Measurements from ENCODE around the gene CASP5. TPM values are rescaled to one million over a fixed set of nuclear protein-coding genes. Genes with fewer than 3 reads are reported as not detected.

Gene CASP5
- total RNA-seq, result not detected in 2 replicates

GRCh38 chr11:105023003-105023402, at the start of gene CASP5:
Gene CASP5 (minus strand): TSS chr11:105023168. CDS start chr11:105023136, 32 bp downstream.

GRCh38 chr11:105044557-105045524, 21.9 kb upstream of the CASP5 start, which contains the start of gene CARD16:
Gene CARD16 (minus strand): TSS chr11:105045335. CDS start chr11:105045297, 38 bp downstream.

GRCh38 chr11:105034813-105035620, 12.0 kb upstream of the CASP5 start, which contains the start of gene CASP1:
Gene CASP1 (minus strand): TSS chr11:105035144. CDS start chr11:105035113, 31 bp downstream.

GRCh38 chr11:104968355-104968855, 54.6 kb downstream of the CASP5 start, which contains the start of gene CASP4:
Gene CASP4 (minus strand): TSS chr11:104968574. CDS start chr11:104968525, 49 bp downstream.

Other genes with a start within 250 kb of the CASP5 start
- gene CASP12, start 124.7 kb downstream of the CASP5 start, total RNA-seq, result 7.8 and 85.2 TPM in 2 replicates
- gene CASP4, start 54.6 kb downstream of the CASP5 start, total RNA-seq, result 228 and 320 TPM in 2 replicates
- gene CASP1, start 12.0 kb upstream of the CASP5 start, total RNA-seq, result 6.3 and 28.2 TPM in 2 replicates
- 40.0 and 98.1 TPM in 2 replicates for gene CARD16, start 22.2 kb upstream of the CASP5 start, total RNA-seq
- not detected in 2 replicates for gene CARD18, start 116.6 kb upstream of the CASP5 start, total RNA-seq